Spleen (tissue), 11 donors: ENCODE results near the gene CCDC192. TPM values are rescaled to one million over a fixed set of nuclear protein-coding genes. Genes with fewer than 3 reads are reported as not detected.

Experiments
- DNase-seq: peaks from one replicate; pipeline ENCODE4 v3.0.0-alpha.2; 2020
- H3K27ac ChIP-seq, 8 donors: fragments of 200-600 bp; sonication (generic) in 7 of 8; 1 replicate in 4 of 8; 2 replicates in 4 of 8; pipeline versions ENCODE4 v1.5.0 to v1.8.0; 2016 to 2021; ENCODE audit warnings: inconsistent platforms in 4 of 8, mild to moderate bottlenecking in 4 of 8, moderate library complexity in 1 of 8
- H3K27me3 ChIP-seq, 7 donors: fragments of 200-600 bp; sonication (generic) in 6 of 7; replicated peaks in 1 of 7; 1 replicate in 4 of 7; 2 replicates in 3 of 7; pipeline versions ENCODE4 v1.5.0 to v1.8.0; 2016 to 2021; ENCODE audit warnings: inconsistent platforms in 3 of 7, mild to moderate bottlenecking in 1 of 7
- H3K36me3 ChIP-seq, 6 donors: fragments of 200-600 bp; sonication (generic) in 5 of 6; 1 replicate in 4 of 6; 2 replicates in 2 of 6; pipeline versions ENCODE4 v1.5.0 to v1.8.0; 2016 to 2021; ENCODE audit warnings: inconsistent platforms in 2 of 6
- H3K4me1 ChIP-seq, 6 donors: fragments of 200-600 bp; sonication (generic) in 5 of 6; 1 replicate in 3 of 6; 2 replicates in 3 of 6; pipeline versions ENCODE4 v1.5.0 to v1.8.0; 2016 to 2021; ENCODE audit warnings: inconsistent platforms in 3 of 6
- H3K4me3 ChIP-seq, 8 donors: fragments of 200-600 bp; sonication (generic) in 7 of 8; 1 replicate in 4 of 8; 2 replicates in 4 of 8; pipeline versions ENCODE4 v1.5.0 to v1.8.0; 2016 to 2021; ENCODE audit warnings: inconsistent platforms in 4 of 8, mild to moderate bottlenecking in 4 of 8, moderate library complexity in 2 of 8
- H3K9me3 ChIP-seq, 8 donors: fragments of 200-600 bp; sonication (generic) in 7 of 8; 1 replicate in 4 of 8; 2 replicates in 4 of 8; pipeline versions ENCODE4 v1.5.0 to v1.8.0; 2016 to 2021; ENCODE audit warnings: inconsistent platforms in 4 of 8
- CTCF ChIP-seq, 11 experiments: fragments of 200-600 bp in 7 of 11; fragments of 450-650 bp in 4 of 11; sonication (generic) in 4 of 11; IDR thresholded peaks in 8 of 11; conservative IDR thresholded peaks in 3 of 11; 1 replicate in 7 of 11; 2 replicates in 4 of 11; pipeline versions ENCODE4 v1.4.0 to v1.8.0; 2016 to 2021; ENCODE audit warnings: antibody characterized with exemption in 11 of 11, inconsistent platforms in 4 of 11, mild to moderate bottlenecking in 1 of 11
- POLR2A ChIP-seq, 3 donors: fragments of 450-650 bp; IDR thresholded peaks; one replicate each; pipeline ENCODE4 v1.5.1; 2017; ENCODE audit warnings: antibody characterized with exemption in 3 of 3, mild to moderate bottlenecking in 1 of 3
- POLR2AphosphoS5 ChIP-seq, 3 donors: sonication (generic); formaldehyde crosslinking; IDR thresholded peaks; one replicate each; pipeline ENCODE4 v1.5.1; 2017; ENCODE audit warnings: antibody characterized with exemption in 3 of 3
- WGBS, 5 donors: extraction: QIAGEN DNeasy Blood & Tissue Kit in 3 of 5; methylation state at CpG; one replicate each; pipeline versions ENCODE4 v1.1.5 to v1.1.7; 2013 to 2018; 5-methylcytosine and 5-hydroxymethylcytosine counted together
- intact Hi-C: fragments of 100-400 bp; cut with DNase I; formaldehyde crosslinking; loops from one replicate; pipeline ENCODE4 v1.15.0; 2023; ENCODE audit warnings: low total_unique reads
- polyA plus RNA-seq, 3 donors: library from polyadenylated mRNA; stranded (reverse); fragments of 200-250 nt; gene quantifications; one replicate each; pipeline ENCODE4 v1.2.1, GENCODE V29; 2013
- total RNA-seq, 7 donors: library from RNA; depleted of rRNA in 3 of 7; stranded (reverse); fragments of >200 nt in 3 of 7; fragmentation: NEBNext Ultra II Directional in 4 of 7; extraction: Animal tissue kit (Norgen Biotek cat#: 25700) in 4 of 7; gene quantifications; one replicate each; pipeline versions ENCODE4 v1.1.0 to v1.2.1, GENCODE V29; 2016 to 2021
- donor health status: healthy with polysubstance abuse.
- donor health status: DM: no; HTN: no; CAD: no; lungs with moderate emphysema.
- donor health status: DM: no; HTN: no; CAD: no.
- donor health status: Bipolar disorder and iron deficiency.
- donor health status: healthy.
- donor health status: DM: no; HTN: no; CAD: no.
- donor health status: DM: yes; HTN: yes; CAD: no.

Gene CCDC192
- total and polyA plus RNA-seq, 10 donors = not detected

- Histone ChIP-seq H3K27me3 (no peaks in the 10 kb centered on the region), H3K9me3 (no peaks in the 10 kb centered on the region), H3K4me3 (no peak overlapping the region), H3K36me3 (no peaks in the 10 kb centered on the region), H3K4me1 (no peaks in the 10 kb centered on the region), H3K27ac (no peak overlapping the region)
- 87 to 96% (median 91%) methylated on average over 2 of the region's 2 CpGs for whole genome bisulfite sequencing, 5 donors
- TF ChIP-seq POLR2AphosphoS5 (IDR thresholded peaks at IDR 0.05) (no peak), CTCF (IDR thresholded peaks at IDR 0.05 in 8 of 11, conservative IDR thresholded peaks at IDR 0.05 in 3 of 11) (no peak), POLR2A (IDR thresholded peaks at IDR 0.05) (no peak)
- DNase-seq = no peak
- intact Hi-C loops = no loop called here
Measured at GRCh38 chr5:127799293-127799905, 96.2 kb downstream of the CCDC192 start.

GRCh38 chr5:127801751-127802476, 98.7 kb downstream of the CCDC192 start:
- Histone ChIP-seq H3K9me3 (no peaks in the 10 kb centered on the region), H3K27me3 (no peaks in the 10 kb centered on the region), H3K4me1 (no peaks in the 10 kb centered on the region), H3K27ac (no peak overlapping the region), H3K36me3 (no peaks in the 10 kb centered on the region), H3K4me3 (no peak overlapping the region)
- intact Hi-C loops = no loop called here
- no peak for DNase-seq
- no peak for TF ChIP-seq POLR2AphosphoS5 (IDR thresholded peaks at IDR 0.05)
- TF ChIP-seq POLR2A (IDR thresholded peaks at IDR 0.05) = no peak
- no peak for TF ChIP-seq CTCF (IDR thresholded peaks at IDR 0.05 in 8 of 11, conservative IDR thresholded peaks at IDR 0.05 in 3 of 11)
- 49 to 73% (median 67%) methylated on average over 2 of the region's 2 CpGs for WGBS, 5 donors

- no peaks in the 10 kb centered on the region for H3K36me3 ChIP-seq
- intact Hi-C loops = no loop called here
- WGBS, 5 donors = 9 to 21% (median 12%) methylated on average over 3 of the region's 3 CpGs
Measured at GRCh38 chr5:127802477-127802865, 99.3 kb downstream of the CCDC192 start.

More at GRCh38 chr5:127802477-127802865, 99.3 kb downstream of the CCDC192 start:
- no peak overlapping the region for H3K4me3 ChIP-seq
- H3K4me1 ChIP-seq = no peaks in the 10 kb centered on the region
- no peaks in the 10 kb centered on the region for H3K27me3 ChIP-seq
- no peaks in the 10 kb centered on the region for H3K9me3 ChIP-seq
- no peak for TF ChIP-seq POLR2AphosphoS5 (IDR thresholded peaks at IDR 0.05)
- TF ChIP-seq CTCF (IDR thresholded peaks at IDR 0.05 in 8 of 11, conservative IDR thresholded peaks at IDR 0.05 in 3 of 11) = no peak
- TF ChIP-seq POLR2A (IDR thresholded peaks at IDR 0.05) = no peak
- no peak overlapping the region for H3K27ac ChIP-seq
- DNase-seq = no peak
